Lung (tissue), 12 donors: Measurements from ENCODE around the gene PLLP. TPM values are rescaled to one million over a fixed set of nuclear protein-coding genes. Genes with fewer than 3 reads are reported as not detected.

Experiments used
- ATAC-seq: fragments of 200-7000 bp; cut with Tn5 transposase; one replicate; pipeline ENCODE4 v1.9.1; 2020; ENCODE audit warnings: moderate number of reproducible peaks; ENCODE audit not compliant: insufficient read depth, low FRiP score
- DNase-seq, 3 donors: peaks; one replicate each; pipeline ENCODE4 v3.0.0-alpha.2; 2013 to 2017
- H3K27ac ChIP-seq, 2 donors: one replicate each; pipeline ENCODE4 v1.5.1; 2013; ENCODE audit warnings: mild to moderate bottlenecking in 2 of 2, moderate library complexity in 2 of 2, control low read depth in 1 of 2, inconsistent platforms in 1 of 2, low read depth in 1 of 2, low read length in 1 of 2
- H3K27me3 ChIP-seq, 3 donors: one replicate each; pipeline ENCODE4 v1.5.1; 2013; ENCODE audit warnings: low read length in 2 of 3; ENCODE audit not compliant: control insufficient read depth in 3 of 3, insufficient read depth in 3 of 3
- H3K36me3 ChIP-seq, 4 donors: one replicate each; pipeline ENCODE4 v1.5.1; 2013; ENCODE audit warnings: low read length in 4 of 4, mild to moderate bottlenecking in 1 of 4, moderate library complexity in 1 of 4; ENCODE audit not compliant: control insufficient read depth in 4 of 4, insufficient read depth in 4 of 4
- H3K4me1 ChIP-seq, 5 donors: one replicate each; pipeline ENCODE4 v1.5.1; 2013; ENCODE audit warnings: low read length in 5 of 5, mild to moderate bottlenecking in 2 of 5, moderate library complexity in 1 of 5; ENCODE audit not compliant: control insufficient read depth in 5 of 5, insufficient read depth in 5 of 5
- H3K4me3 ChIP-seq: one replicate; pipeline ENCODE4 v1.5.1; 2013; ENCODE audit warnings: mild to moderate bottlenecking, control low read depth, moderate library complexity
- H3K9ac ChIP-seq, 2 donors: one replicate each; pipeline ENCODE4 v1.5.1; 2013; ENCODE audit warnings: low read length in 2 of 2, control low read depth in 1 of 2; ENCODE audit not compliant: insufficient read depth in 1 of 2
- H3K9me3 ChIP-seq, 4 donors: one replicate each; pipeline ENCODE4 v1.5.1; 2013; ENCODE audit warnings: low read length in 3 of 4, mild to moderate bottlenecking in 1 of 4, moderate library complexity in 1 of 4; ENCODE audit not compliant: control insufficient read depth in 4 of 4, insufficient read depth in 3 of 4
- CTCF ChIP-seq: IDR thresholded peaks from 2 replicates; pipeline ENCODE4 v1.5.1; 2012; ENCODE audit warnings: mild to moderate bottlenecking; ENCODE audit errors: control extremely low read depth, extremely low read depth
- WGBS, 2 donors: extraction: QIAGEN DNeasy Blood & Tissue Kit; methylation state at CpG; one replicate each; pipeline ENCODE4 v1.1.7; 2013; 5-methylcytosine and 5-hydroxymethylcytosine counted together
- polyA plus RNA-seq, 2 donors: library from polyadenylated mRNA; stranded (reverse); fragments of 200-250 nt; gene quantifications; one replicate each; pipeline ENCODE4 v1.2.1, GENCODE V29; 2013
- total RNA-seq, 2 donors: library from RNA; depleted of rRNA in 1 of 2; stranded (reverse); fragments of >200 nt in 1 of 2; gene quantifications; one replicate each; pipeline ENCODE4 v1.2.1, GENCODE V29; 2014 to 2021
- donor health status: control.
- donor health status: control.
- donor health status: Bipolar disorder and iron deficiency.
- donor health status: healthy.
- donor health status: DM: yes; HTN: yes; CAD: no.

The PLLP gene
- total and polyA plus RNA-seq, 4 donors = 23.8 to 98.7 (median 61.6) TPM

- Histone ChIP-seq H3K4me1 (peaks cover 0 to 12% (median 0%) of the 10 kb centered on the region in 5 donors), H3K27me3 (peaks cover 0 to 3% (median 0%) of the 10 kb centered on the region in 3 donors), H3K4me3 (no peak overlapping the region), H3K9ac (no peak overlapping the region), H3K27ac (no peak overlapping the region), H3K9me3 (no peaks in the 10 kb centered on the region), H3K36me3 (no peaks in the 10 kb centered on the region)
- no peak for ATAC-seq
- no peak for DNase-seq
- no peak for TF ChIP-seq CTCF
- WGBS, 2 donors = 76 to 87% methylated on average over 13 of the region's 13 CpGs
Measured at GRCh38 chr16:57318240-57318970, 33.9 kb upstream of the PLLP start.

- H3K9me3 ChIP-seq = no peaks in the 10 kb centered on the region
- H3K9ac ChIP-seq = no peak overlapping the region
- DNase-seq (peak in 2 of 3 donors; percentile 14 to 29), ATAC-seq (peak; percentile 34)
- H3K27me3 ChIP-seq = peaks cover 0 to 7% (median 0%) of the 10 kb centered on the region in 3 donors
- peak overlapping the region; percentile 72 to 74 for H3K27ac ChIP-seq
- no peaks in the 10 kb centered on the region for H3K36me3 ChIP-seq
- no peak for TF ChIP-seq CTCF
- H3K4me3 ChIP-seq = no peak overlapping the region
- WGBS, 2 donors = 63 to 80% methylated on average over 3 of the region's 3 CpGs
- H3K4me1 ChIP-seq = peaks cover 0 to 12% (median 0%) of the 10 kb centered on the region in 5 donors
Measured at GRCh38 chr16:57316390-57317017, 32.0 kb upstream of the PLLP start.

GRCh38 chr16:57315416-57315815 lies 30.9 kb upstream of the PLLP start:
- ATAC-seq = no peak
- DNase-seq = no peak
- H3K4me3 ChIP-seq = no peak overlapping the region
- H3K9me3 ChIP-seq = no peaks in the 10 kb centered on the region
- WGBS, 2 donors = 52 to 54% methylated on average over 7 of the region's 7 CpGs
- no peaks in the 10 kb centered on the region for H3K36me3 ChIP-seq
- H3K9ac ChIP-seq = no peak overlapping the region
- peaks cover 0 to 7% (median 0%) of the 10 kb centered on the region in 3 donors for H3K27me3 ChIP-seq
- peaks cover 0 to 12% (median 0%) of the 10 kb centered on the region in 5 donors for H3K4me1 ChIP-seq
- no peak overlapping the region for H3K27ac ChIP-seq
- TF ChIP-seq CTCF = no peak
